Right lobe of liver (tissue), 4 donors: ENCODE results near the gene ASF1B.

Experiments
- CTCF ChIP-seq, 4 donors: fragments of 200-600 bp in 3 of 4; fragments of 450-650 bp in 1 of 4; IDR thresholded peaks; one replicate each; pipeline versions ENCODE4 v1.5.1 to v1.8.0; 2016 to 2022; ENCODE audit warnings: antibody characterized with exemption in 4 of 4, mild to moderate bottlenecking in 2 of 4
- POLR2A ChIP-seq: fragments of 450-650 bp; IDR thresholded peaks from one replicate; pipeline ENCODE4 v1.6.1; 2017; ENCODE audit warnings: antibody characterized with exemption, mild to moderate bottlenecking
- donor health status: DM: no; HTN: no; CAD: no.
- donor health status: DM: no; HTN: no; CAD: no.
- donor health status: DM: no; HTN: yes; CAD: no.

GRCh38 chr19:14135985-14136508 lies 342 bp downstream of the ASF1B start:
- TF ChIP-seq POLR2A (peak; percentile 38), CTCF (IDR thresholded peaks at IDR 0.05) (no peak)
